Activated CD4-positive, alpha-beta T cell treated with anti-CD3 and anti-CD28 coated beads, Interleukin-2, amount 50 U/mL, for 48 hours (primary cell): ENCODE data around the gene TMPRSS11D.

Experiments used
- DNase-seq, 2 experiments: peaks; one replicate each; pipeline ENCODE4 v3.0.0-alpha.2; 2020

The TMPRSS11D gene

GRCh38 chr4:67885762-67886161 is 2.0 kb upstream of the TMPRSS11D start:
- no peak for DNase-seq

GRCh38 chr4:67884701-67885100 is 899 bp upstream of the TMPRSS11D start:
- DNase-seq: no peak

DNA sequence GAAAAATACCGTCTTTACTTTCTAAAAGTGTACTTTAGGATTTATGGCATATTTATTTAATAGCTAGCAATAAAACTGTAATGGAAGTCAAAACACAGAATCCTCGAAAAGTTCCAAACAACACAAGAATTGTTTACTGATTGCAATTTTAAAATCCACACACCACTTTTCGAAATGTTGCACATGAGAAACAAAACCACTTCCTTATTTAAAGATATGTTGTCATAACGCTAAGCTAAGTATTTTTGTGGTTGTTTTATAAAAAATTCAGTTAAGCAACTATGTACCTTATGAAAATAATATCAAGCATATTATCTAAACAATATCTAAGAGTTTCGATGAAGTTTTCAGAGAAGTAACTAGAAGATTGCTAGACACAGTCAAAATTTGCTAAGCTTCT is 344 bp downstream of the TMPRSS11D start:
- no peak for DNase-seq

DNA sequence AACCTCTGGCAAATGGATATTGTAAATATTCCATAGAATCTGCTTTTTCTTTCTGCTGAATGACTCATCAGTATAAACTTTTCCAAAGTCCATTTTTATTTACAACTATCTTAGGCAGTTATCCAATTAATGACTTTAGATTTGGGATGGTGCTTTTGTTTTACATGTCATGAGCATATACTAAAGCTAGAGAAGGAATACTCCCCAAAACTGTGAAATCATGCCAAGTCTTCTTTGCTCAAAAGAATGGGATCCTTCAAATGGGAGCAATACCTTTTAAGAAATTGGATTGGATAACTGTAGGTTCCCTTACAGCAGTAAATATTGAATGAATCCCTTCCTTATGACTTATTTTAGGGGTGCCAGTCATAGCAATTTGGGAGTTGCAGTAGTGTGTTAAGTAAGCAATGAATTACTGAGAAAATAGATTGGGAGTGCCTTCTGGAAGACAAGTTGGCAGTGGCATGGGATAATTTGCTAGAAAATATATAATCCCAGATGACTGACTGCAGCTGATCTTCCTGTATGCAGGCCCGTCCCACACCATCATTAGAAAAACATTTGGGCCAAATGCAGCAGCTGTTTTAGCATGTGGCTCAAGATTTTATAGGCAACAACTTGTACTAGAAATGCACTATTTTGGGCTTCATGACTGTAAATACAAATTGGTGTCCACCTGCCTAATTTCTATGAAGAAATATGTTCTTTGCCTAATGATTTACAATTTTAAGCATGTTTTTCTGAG is 2.8 kb downstream of the TMPRSS11D start:
- no peak for DNase-seq

DNA sequence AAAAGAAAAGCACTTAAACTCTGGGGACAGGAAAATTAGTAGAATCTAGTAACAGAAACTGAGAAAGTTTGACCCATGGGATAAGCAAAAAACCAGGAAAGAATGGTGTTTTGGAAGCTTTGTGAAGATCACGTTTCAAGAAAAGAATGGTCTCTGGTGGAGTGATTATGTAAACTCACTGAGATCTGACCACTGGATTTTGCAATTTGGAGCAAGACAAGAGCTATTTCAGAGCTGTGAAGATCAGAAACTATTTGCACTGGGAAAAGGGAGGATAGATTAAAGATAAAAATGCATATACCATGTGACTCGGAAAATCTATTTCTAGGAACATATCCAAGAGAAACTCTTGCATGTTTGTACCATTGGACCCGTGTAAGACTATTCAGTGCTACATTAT is 4.3 kb downstream of the TMPRSS11D start:
- no peak for DNase-seq

DNA sequence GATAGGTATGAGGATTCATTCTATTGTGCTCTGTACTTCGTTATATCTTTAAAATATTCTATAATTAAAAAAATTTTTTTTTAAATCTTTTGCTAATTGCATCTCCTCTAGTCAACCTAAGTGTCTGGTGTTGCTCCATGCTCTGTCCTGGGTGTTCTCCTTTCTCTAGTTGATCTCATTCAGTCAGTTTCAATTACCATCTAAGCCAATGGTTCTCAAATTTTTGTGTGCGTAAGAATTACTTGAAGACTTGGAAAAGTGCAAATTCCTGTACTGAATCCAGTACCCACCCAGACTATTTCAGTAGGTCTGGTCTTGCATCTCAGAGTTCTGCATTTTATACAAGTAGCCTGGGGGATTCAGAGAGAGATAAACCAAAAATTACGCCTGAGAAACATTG is 6.7 kb downstream of the TMPRSS11D start:
- no peak for DNase-seq

DNA sequence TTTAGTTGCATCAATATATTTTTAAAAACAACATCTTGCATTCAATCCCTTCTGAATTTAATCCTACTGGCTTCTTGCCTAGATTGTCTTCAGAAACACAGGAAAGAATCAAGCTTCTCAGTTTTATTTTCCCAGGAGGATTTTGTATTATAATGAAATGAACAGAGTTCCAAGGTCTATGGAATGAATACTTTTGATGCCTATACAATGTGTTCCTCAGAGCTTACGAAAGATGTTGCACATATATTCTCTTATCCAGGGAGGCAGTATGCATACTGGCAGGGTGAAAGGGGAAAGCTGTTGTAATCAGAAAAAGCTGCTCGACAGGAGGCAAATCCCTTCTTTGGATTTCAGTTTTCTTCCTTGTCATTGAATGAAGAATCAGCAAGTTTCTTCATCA is 8.8 kb downstream of the TMPRSS11D start:
- no peak for DNase-seq

- no peak for DNase-seq
Observed at GRCh38 chr4:67873116-67873515, 10.7 kb downstream of the TMPRSS11D start.

DNA sequence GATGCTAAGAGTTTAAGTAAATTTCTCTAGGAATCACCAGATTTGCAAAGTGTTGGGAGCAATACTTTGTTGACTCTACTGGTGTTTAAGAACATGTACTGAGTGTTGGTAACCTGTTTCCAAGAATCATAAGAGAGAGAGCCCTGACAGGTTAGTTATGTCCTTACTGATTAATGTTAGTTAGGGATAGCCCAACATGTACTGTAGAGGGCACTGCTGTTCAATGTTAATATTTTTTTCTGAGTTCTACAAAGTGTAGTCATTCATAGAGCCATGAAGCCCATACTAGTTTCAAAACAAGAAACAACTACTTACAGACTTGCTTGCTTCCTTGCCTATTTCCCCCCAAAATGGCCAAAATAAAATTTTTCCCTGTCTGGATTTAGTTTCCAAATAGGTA is 11.9 kb downstream of the TMPRSS11D start:
- no peak for DNase-seq

DNA sequence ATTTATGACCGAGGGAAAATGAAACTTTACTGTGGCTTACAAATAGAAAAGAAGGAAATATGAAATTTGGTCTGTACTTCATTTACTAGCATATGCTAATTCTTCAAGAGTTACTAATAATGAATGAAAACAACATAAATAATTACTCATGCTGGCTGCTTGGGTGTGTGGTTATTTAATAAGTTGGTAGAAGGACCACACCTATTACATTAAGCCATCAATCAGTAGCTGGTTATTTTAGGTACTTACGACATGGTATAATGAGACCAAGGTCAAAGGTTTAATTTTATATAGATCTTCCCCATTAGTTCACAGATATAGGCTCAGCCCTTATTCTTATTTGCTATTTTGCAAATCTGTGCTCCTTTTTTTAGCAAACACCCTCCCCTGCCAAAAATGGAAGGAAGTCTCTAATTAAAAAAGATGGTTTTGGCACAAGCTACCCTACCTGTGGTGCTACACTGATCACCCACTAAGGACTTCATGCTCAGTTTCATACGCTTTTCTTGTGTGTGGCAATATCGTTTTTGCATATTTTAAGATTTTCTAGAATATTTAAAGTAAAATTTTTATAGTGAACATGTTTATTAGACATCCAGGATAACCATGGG is 14.1 kb downstream of the TMPRSS11D start:
- DNase-seq: no peak

- no peak for DNase-seq
Observed at GRCh38 chr4:67861513-67861912, 22.3 kb downstream of the TMPRSS11D start.

GRCh38 chr4:67853336-67853735 is 30.5 kb downstream of the TMPRSS11D start:
- no peak for DNase-seq

DNA sequence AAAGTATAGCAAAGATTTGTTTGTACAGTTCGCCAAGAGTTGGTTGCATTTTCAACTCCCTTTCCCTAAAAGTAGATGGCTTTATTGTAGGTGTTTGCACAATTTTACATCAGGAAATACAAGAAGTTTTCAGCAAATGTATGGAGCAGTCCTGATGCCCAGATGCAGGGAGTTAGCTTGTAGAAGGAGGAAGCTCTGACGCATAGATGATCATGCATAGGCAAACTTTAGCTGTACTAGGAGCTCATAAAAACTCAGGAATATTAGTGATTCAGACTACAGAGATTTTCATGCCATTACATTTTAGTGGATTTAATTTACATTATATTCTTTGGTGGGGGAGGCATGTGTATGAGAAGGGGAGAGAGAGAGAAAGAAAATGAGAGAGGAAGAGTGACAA is 62.9 kb downstream of the TMPRSS11D start:
- no peak for DNase-seq

GRCh38 chr4:67810011-67810410 is 73.8 kb downstream of the TMPRSS11D start:
- DNase-seq: no peak

DNA sequence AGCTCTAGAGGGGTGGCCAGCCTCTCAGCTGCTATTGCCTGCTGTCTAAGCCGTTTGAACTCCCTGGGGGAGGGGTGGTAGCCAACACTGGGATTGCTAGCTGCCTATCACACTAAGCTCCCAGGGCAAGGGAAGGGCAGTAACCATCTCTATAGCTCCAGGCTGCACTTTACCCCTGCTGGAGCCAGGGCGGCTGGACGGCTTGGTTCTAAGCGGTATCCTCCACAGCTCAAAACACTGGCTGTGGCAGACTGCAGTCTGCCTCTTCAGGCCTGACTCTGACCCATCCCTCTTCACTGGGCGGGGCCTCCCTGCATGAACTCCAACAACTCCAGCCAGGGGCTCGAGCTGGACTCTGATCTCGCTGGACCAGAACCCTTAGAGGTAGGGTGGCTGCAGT is 74.3 kb downstream of the TMPRSS11D start:
- no peak for DNase-seq

DNA sequence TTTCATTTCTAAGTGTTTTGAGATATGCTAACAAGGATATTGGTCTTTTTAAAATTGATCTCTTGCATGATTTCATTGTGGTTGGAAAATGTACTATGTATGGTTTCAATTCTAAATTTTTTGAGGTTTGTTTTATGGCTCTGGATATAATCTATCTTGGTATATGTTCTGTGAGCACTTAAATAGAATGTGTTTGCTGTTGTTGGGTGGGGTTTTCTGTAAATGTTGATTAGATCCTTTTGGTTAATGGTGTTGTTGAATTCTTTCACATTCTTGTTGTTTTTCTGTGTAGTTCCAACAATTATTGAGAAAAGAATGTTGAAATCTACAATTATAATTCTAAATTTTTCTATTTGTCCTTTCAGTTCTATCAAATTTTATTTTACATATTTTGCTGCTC is 87.0 kb downstream of the TMPRSS11D start:
- no peak for DNase-seq

GRCh38 chr4:67790721-67791120 is 93.1 kb downstream of the TMPRSS11D start:
- DNase-seq: no peak

GRCh38 chr4:67787311-67787710 is 96.5 kb downstream of the TMPRSS11D start:
- no peak for DNase-seq

DNA sequence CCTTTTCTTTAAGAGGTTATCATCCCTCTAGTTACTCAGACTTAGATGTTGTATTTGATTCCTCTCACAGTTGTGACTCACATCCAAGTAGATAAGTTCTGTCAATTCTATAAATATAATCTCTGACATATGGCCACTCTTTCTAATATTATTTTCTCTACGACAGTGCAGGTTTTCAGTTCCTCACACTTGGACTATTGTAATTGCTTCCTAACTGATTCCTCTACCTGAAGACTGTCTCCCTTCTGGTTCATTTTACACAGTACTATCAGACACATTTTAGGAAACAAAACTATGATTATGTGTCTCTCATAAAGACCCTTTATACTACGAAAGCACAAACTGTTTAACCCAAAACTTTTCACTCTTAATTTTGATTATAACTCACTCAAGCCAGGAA is 98.3 kb downstream of the TMPRSS11D start:
- no peak for DNase-seq

- DNase-seq: no peak
Observed at GRCh38 chr4:67779631-67780030, 104.2 kb downstream of the TMPRSS11D start.

DNA sequence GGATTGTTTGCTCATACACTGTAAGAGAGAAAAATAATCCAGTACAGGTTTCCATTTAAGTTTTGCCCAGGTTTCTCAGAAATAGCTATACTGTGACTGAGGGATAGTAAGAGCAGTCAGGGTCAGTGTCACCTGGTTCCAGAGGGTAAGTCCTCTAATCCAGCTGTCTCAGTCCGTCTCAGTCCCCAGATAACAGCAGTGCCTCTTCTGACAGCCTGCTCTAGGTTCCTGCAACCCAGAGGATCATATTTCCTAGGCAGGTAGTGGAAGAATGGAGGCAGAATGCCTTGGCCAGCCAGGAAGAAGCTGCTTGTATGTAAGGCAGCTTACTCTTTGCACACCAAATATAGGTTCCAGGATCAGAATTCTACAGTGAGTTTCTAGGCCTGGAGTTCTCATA is 107.1 kb downstream of the TMPRSS11D start:
- no peak for DNase-seq
